Naive B cell (primary cell): Measurements from ENCODE around the gene MYLK2. TPM values are rescaled to one million over a fixed set of nuclear protein-coding genes. Genes with fewer than 3 reads are reported as not detected.

Experiments used
- ATAC-seq, 2 donors: fragments of 150-1000 bp; cut with Tn5 transposase; 2 replicates each; pipeline ENCODE4 v1.10.0; 2021; ENCODE audit warnings: low read depth in 2 of 2, mild to moderate bottlenecking in 2 of 2, moderate library complexity in 2 of 2
- DNase-seq: peaks from one replicate; pipeline ENCODE4 v3.0.0; 2022
- H3K27ac Mint-ChIP-seq, 6 donors: one replicate each; pipeline ENCODE4 v1.8.0; 2020 to 2022; ENCODE audit warnings: mild to moderate bottlenecking in 6 of 6, mixed read lengths in 6 of 6, moderate library complexity in 5 of 6, inconsistent platforms in 2 of 6
- H3K27me3 Mint-ChIP-seq, 3 donors: one replicate each; pipeline ENCODE4 v1.8.0; 2021 to 2022; ENCODE audit warnings: mixed read lengths in 3 of 3, mild to moderate bottlenecking in 1 of 3
- H3K36me3 Mint-ChIP-seq, 2 donors: one replicate each; pipeline ENCODE4 v1.8.0; 2020 to 2022; ENCODE audit warnings: mixed read lengths in 2 of 2, inconsistent platforms in 1 of 2, mild to moderate bottlenecking in 1 of 2
- H3K4me1 Mint-ChIP-seq, 3 donors: one replicate each; pipeline ENCODE4 v1.8.0; 2020 to 2022; ENCODE audit warnings: mixed read lengths in 3 of 3, inconsistent platforms in 1 of 3, mild to moderate bottlenecking in 1 of 3, moderate library complexity in 1 of 3
- H3K4me3 Mint-ChIP-seq, 8 donors: one replicate each; pipeline ENCODE4 v1.8.0; 2020 to 2022; ENCODE audit warnings: mild to moderate bottlenecking in 8 of 8, mixed read lengths in 8 of 8, moderate library complexity in 8 of 8, inconsistent platforms in 2 of 8
- H3K9me3 Mint-ChIP-seq, 7 donors: one replicate each; pipeline ENCODE4 v1.8.0; 2020 to 2022; ENCODE audit warnings: mixed read lengths in 7 of 7, mild to moderate bottlenecking in 5 of 7, inconsistent platforms in 2 of 7, moderate library complexity in 1 of 7
- polyA plus RNA-seq, 6 donors: library from polyadenylated mRNA; unstranded; fragments of 300-500 nt; fragmentation: Illumina TruSeq; gene quantifications; one replicate each; pipeline ENCODE4 v1.2.3, GENCODE V29; 2021; ENCODE audit warnings: low read depth in 6 of 6

The MYLK2 gene
- polyA plus RNA-seq, 6 donors from 2014 or later, result not detected

DNA sequence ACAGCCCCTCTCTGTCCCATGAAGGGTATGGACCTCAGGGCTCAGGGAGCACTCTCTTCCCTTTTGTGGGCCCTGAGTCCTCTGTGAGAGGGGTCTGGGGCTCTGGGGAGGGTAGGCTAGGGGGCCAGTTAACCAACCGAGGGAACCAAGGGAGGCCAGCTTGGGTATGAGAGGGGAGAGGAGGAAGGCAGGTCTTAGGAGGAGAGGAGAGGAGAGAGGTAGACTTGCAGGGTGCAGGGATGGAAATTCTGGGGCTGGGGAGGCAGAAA is 50.5 kb downstream of the MYLK2 start:
- Mint-ChIP-seq H3K36me3 (peaks cover 0 to 10% of the 10 kb centered on the region in 2 donors), H3K9me3 (no peaks in the 10 kb centered on the region), H3K27me3 (peaks cover 12 to 41% (median 33%) of the 10 kb centered on the region in 3 donors), H3K4me3 (peak overlapping the region; percentile 83 to 96 (median 92)), H3K4me1 (peaks cover 23 to 29% (median 26%) of the 10 kb centered on the region in 3 donors), H3K27ac (peak overlapping the region in 3 of 6 donors; percentile 59 to 90 (median 72))
- ATAC-seq, result no peak
- DNase-seq, result no peak

DNA sequence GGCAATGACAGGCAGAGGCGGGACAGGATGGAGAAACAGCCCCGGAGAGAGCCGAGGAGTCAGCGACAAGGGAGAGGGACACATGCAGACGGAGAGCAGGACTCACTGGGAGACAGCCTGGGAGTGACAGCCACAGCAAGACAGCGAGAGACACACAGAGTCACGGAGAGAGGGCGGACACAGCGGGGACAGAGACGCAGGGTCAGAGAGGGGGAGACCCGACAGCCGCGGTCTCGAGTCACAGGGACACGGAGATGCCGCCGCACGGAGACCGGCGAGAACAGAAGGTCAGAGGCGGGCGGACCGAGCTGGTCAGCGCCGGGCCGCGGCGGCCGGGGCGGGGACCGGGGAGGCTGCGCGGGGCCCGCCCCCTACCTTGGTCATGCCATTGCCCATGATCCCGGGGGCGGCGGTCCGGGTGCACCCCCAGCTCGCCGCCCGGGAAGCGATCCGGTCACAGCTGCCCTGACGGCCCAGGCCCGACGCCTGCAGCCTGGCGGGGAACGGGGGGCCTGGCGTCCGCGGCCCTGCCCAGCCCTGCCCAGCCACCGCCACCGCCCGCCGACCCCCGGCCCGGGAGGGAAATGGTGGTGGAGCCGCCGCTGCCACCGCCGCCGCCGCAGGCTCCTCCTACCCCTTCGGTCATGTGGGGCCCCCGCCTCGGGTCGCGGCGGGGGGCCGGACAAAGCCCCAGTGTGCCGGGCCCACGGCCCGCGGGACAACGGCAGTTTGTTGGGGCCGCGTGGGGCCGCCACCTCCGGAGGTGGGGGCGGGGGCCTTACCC is 51.0 kb downstream of the MYLK2 start, which contains the start of the genes DUSP15 and TTLL9:
Gene DUSP15 (minus strand): TSS at position 586 of the 784 bp plus-strand sequence. CDS start 190 bp downstream, at position 396.
Gene TTLL9 (plus strand): TSS at position 693 of the 784 bp plus-strand sequence. CDS start 493 bp downstream, outside the sequence.
- ATAC-seq (peak; percentile 47 to 64), DNase-seq (no peak)
- H3K4me3 Mint-ChIP-seq, result peak within 1 kb of the TSS; percentile 83 to 96 (median 92)
- peak within 1 kb of the TSS in 4 of 6 donors; percentile 24 to 90 (median 70) for H3K27ac Mint-ChIP-seq
- H3K9me3 Mint-ChIP-seq, result no peaks in the 10 kb centered on the region
- peaks cover 12 to 41% (median 33%) of the 10 kb centered on the region in 3 donors for H3K27me3 Mint-ChIP-seq
- peaks cover 23 to 29% (median 26%) of the 10 kb centered on the region in 3 donors for H3K4me1 Mint-ChIP-seq
- peaks cover 0 to 10% of the 10 kb centered on the region in 2 donors for H3K36me3 Mint-ChIP-seq

DNA sequence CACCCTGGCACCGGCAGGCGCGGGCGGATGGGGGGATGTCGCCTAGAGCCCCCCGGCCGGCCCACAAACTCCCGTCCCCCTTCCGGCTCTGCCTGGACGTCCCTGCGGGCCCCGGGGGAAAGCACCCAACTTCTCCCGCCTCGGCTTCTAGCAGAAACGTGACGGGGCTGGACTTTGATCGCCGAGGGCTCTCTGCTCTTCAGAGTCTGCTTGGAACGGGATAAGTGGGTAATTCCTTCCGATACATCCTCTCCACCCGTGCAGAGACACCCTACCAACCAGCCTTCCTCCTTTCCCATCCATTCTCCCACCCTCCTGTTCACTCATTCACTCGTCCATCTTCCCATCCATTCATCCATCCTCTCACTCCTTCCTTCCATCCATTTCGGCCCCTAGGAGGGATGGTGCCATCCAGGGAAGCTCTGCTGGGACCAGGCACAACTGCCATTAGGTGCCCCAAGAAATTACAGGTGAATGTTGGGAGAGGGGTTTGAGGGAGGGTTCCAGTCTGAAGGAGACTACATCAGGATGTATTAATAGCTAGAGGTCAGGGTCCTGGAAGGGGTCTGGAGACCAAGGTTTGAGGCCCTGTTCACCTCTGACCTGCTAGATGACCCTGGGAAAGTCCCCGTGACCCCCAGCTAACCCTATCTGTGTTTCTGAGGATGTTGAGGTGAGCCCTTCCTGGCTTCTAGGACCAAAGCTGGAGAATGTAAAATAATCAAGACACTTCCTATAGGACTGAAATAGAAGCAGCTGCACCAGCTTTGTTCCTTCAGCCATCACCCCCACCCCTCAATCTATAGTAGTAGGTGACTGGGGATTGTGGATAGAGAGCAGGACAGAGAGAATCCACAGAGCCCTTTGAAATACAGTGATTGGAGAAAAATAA is 51.8 kb downstream of the MYLK2 start:
- ATAC-seq (peak in 1 of 2 donors; percentile 6), DNase-seq (no peak)
- Mint-ChIP-seq H3K27ac (peak overlapping the region in 4 of 6 donors; percentile 24 to 72 (median 52)), H3K4me1 (peaks cover 23 to 29% (median 26%) of the 10 kb centered on the region in 3 donors), H3K4me3 (peak overlapping the region; percentile 83 to 94 (median 88)), H3K27me3 (peaks cover 12 to 41% (median 33%) of the 10 kb centered on the region in 3 donors), H3K9me3 (no peaks in the 10 kb centered on the region), H3K36me3 (peaks cover 0 to 10% of the 10 kb centered on the region in 2 donors)

DNA sequence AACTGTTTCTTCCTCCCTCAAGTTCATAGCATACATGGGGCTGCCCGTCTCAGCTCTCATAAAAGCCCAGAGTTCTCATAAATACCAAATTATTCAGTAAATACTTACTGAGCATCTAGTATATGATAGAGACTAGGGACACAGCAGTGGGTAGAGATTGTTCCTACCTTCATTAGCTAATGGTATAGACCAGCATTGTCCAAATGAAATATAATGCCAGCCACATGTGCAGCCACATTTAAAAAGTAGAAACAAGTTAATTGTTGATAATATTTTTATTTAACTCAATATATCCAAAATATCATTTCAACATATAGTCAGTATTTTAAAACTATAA is 52.4 kb downstream of the MYLK2 start:
- DNase-seq (no peak), ATAC-seq (no peak)
- no peaks in the 10 kb centered on the region for H3K9me3 Mint-ChIP-seq
- H3K4me3 Mint-ChIP-seq, result peak overlapping the region in 5 of 8 donors; percentile 83 to 94 (median 89)
- H3K36me3 Mint-ChIP-seq, result peaks cover 0 to 10% of the 10 kb centered on the region in 2 donors
- peaks cover 12 to 41% (median 33%) of the 10 kb centered on the region in 3 donors for H3K27me3 Mint-ChIP-seq
- peaks cover 23 to 29% (median 26%) of the 10 kb centered on the region in 3 donors for H3K4me1 Mint-ChIP-seq
- peak overlapping the region in 1 of 6 donors; percentile 24 for H3K27ac Mint-ChIP-seq

DNA sequence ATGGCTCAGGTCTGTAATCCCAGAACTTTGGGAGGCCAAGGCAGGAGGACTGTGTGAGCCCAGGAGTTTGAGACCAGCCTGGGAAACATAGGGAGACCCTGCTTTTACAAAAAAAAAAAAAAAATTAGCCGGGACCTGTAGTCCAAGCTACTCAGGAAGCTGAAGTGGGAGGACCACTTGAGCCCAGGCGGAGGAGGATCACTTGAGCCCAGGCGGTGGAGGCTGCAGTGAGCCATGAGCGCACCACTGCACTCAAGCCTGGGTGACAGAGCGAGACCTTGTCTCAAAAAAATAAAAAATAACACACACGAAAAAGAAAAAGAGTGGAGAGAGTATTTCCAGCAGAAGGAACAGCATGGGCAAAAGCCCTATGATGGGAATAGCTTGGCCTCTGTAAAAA is 53.2 kb downstream of the MYLK2 start:
- Mint-ChIP-seq H3K4me1 (peaks cover 23 to 29% (median 26%) of the 10 kb centered on the region in 3 donors), H3K36me3 (peaks cover 0 to 10% of the 10 kb centered on the region in 2 donors), H3K27me3 (peaks cover 12 to 41% (median 33%) of the 10 kb centered on the region in 3 donors), H3K27ac (no peak overlapping the region), H3K4me3 (no peak overlapping the region), H3K9me3 (no peaks in the 10 kb centered on the region)
- ATAC-seq (no peak), DNase-seq (no peak)

DNA sequence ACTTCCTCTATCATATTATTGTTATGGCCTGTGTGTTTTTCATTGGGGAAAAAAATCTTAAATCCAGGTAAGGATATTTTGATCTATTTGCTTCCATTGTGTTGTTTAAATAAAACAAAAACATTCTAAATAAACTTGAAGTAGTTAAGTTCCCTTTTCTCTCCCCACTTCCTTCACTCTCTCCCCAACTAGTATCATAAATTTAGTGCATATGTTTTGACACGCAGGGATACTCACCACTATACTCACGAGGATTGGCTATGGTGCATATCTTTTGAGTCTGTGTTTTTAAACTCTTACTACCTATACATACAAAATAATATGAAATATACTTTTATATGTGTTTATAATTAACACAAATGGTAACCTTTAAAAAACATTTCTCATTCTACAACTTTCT is 56.5 kb downstream of the MYLK2 start:
- Mint-ChIP-seq H3K27ac (no peak overlapping the region), H3K9me3 (no peaks in the 10 kb centered on the region), H3K36me3 (no peaks in the 10 kb centered on the region), H3K27me3 (peaks cover 8 to 22% (median 17%) of the 10 kb centered on the region in 3 donors), H3K4me1 (peaks cover 12 to 24% (median 23%) of the 10 kb centered on the region in 3 donors), H3K4me3 (peak overlapping the region in 1 of 8 donors; percentile 3)
- no peak for DNase-seq
- no peak for ATAC-seq

DNA sequence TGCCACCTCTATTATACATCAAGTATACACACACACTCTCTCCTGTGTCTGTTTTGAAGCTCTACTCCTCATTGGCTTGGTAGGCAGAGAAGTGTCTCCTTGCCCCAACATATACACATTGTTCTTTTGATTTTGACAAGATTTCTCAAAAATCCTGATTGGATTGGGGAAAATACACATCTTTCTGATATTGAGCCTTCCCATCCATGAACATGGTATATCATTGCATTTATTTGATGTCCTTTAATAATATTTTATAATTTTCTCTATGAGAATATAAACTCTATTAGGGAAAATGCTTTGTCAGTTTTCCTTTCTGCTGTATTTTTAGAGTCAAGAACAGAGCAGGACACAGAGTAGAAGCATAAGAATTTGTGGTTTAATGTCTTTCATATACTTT is 58.5 kb downstream of the MYLK2 start:
- H3K4me1 Mint-ChIP-seq, result peaks cover 6 to 22% (median 21%) of the 10 kb centered on the region in 3 donors
- peaks cover 0 to 3% (median 2%) of the 10 kb centered on the region in 3 donors for H3K27me3 Mint-ChIP-seq
- no peak for DNase-seq
- H3K27ac Mint-ChIP-seq, result no peak overlapping the region
- no peaks in the 10 kb centered on the region for H3K36me3 Mint-ChIP-seq
- no peaks in the 10 kb centered on the region for H3K9me3 Mint-ChIP-seq
- H3K4me3 Mint-ChIP-seq, result peak overlapping the region in 1 of 8 donors; percentile 87
- ATAC-seq, result no peak

DNA sequence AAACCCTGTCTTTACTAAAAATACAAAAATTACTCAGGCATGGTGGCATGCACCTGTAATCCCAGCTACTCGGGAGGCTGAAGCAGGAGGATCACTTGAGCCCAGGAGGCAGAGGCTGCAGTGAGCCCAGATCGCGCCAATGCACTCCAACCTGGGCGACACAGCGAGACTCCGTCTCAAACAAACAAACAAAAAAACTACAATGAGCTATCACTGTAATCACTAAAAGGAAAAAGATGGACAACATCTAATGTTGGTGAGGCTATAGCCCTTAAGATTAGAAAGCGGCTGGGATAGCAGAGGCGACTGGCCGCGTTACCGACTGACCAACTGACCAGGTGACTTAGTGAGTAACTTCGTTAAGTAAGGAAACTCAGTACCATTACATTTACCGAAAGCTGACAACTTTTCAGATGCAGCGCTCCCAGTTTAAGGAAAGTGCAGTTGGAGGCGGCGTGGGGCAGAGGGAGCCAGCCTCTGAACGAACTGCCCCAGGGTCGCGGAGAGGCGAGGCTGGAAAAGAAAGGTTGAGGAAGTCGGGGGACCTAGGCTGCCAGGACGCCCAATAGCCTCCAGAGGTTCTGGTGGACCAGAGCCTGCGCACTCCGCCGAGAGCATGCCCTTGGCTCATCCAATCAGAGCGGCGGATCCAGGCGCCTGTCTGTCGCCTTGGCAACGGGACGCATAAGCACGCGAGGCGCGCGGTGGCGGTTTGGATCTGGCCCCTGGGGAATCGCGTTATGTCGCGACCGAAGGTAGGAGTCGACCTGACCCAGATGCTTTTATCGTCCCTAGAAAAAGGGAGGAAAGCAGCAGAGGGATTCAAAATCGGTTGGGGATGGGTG is 60.2 kb downstream of the MYLK2 start:
- DNase-seq (peak; percentile 76), ATAC-seq (peak; percentile 86 to 88)
- Mint-ChIP-seq H3K4me3 (peak overlapping the region; percentile 87 to 98 (median 96)), H3K27me3 (no peaks in the 10 kb centered on the region), H3K36me3 (no peaks in the 10 kb centered on the region), H3K4me1 (peaks cover 6 to 22% (median 21%) of the 10 kb centered on the region in 3 donors), H3K27ac (peak overlapping the region; percentile 91 to 99 (median 93)), H3K9me3 (no peaks in the 10 kb centered on the region)

DNA sequence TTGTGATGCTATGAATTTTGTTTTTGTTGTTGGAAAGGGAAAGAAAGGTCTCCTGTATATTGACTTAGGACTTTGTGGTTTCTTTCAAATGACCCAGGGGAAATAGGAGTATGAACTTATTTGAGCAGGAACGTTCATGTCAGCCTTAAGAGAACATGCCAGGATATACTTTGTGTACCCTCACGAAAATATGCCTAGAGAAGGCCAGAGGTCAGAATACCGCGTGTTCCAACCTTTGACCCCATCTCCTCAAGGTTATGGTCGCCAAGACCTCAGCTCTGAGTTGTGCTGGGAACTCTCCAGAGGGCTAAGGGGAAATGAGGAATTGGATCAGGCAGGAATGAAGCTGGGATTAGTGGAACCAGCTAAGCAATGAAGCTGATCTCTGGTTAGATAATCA is 62.8 kb downstream of the MYLK2 start:
- peaks cover 6 to 22% (median 21%) of the 10 kb centered on the region in 3 donors for H3K4me1 Mint-ChIP-seq
- H3K9me3 Mint-ChIP-seq, result no peaks in the 10 kb centered on the region
- ATAC-seq (no peak), DNase-seq (no peak)
- no peaks in the 10 kb centered on the region for H3K36me3 Mint-ChIP-seq
- H3K4me3 Mint-ChIP-seq, result peak overlapping the region in 2 of 8 donors; percentile 87 to 98
- H3K27me3 Mint-ChIP-seq, result peaks cover 0 to 12% (median 4%) of the 10 kb centered on the region in 3 donors
- no peak overlapping the region for H3K27ac Mint-ChIP-seq

DNA sequence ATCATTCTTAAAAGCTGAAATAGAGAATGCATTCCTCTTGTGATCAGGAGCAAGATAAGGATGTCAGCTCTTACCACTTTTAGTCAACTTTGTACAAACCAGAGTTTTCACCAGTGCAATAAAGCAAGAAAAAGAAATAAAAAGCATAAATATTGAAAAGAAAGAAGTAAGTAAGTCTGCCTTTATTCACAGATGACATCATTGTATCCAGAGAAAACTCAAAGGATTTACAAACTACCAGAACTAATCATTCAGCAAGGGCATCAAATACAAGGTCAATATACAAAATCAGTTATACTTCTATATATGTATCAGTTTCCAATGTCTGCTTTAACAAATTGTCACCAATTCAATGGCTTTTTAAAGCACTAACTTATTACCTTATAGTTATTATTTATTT is 64.7 kb downstream of the MYLK2 start:
- peaks cover 6 to 22% (median 20%) of the 10 kb centered on the region in 3 donors for H3K4me1 Mint-ChIP-seq
- no peak overlapping the region for H3K4me3 Mint-ChIP-seq
- H3K9me3 Mint-ChIP-seq, result no peaks in the 10 kb centered on the region
- H3K36me3 Mint-ChIP-seq, result no peaks in the 10 kb centered on the region
- DNase-seq, result no peak
- no peak for ATAC-seq
- no peak overlapping the region for H3K27ac Mint-ChIP-seq
- peaks cover 0 to 12% (median 4%) of the 10 kb centered on the region in 3 donors for H3K27me3 Mint-ChIP-seq
